HepG2 (cell line): ENCODE results near the gene POLRMT. TPM values are rescaled to one million over a fixed set of nuclear protein-coding genes. Genes with fewer than 3 reads are reported as not detected.
A peak's percentile ranks its signal among the peaks of the same experiment; 100 is the strongest.

Experiments used
- BHLHE40 ChIP-seq: IDR thresholded peaks from 2 replicates; pipeline ENCODE4 v1.6.1; 2011; ENCODE audit warnings: low read length, improper control_type of control experiment
- DNMT3B ChIP-seq: conservative IDR thresholded peaks from 2 replicates; pipeline ENCODE4 v1.6.1; 2016; ENCODE audit warnings: missing biosample characterization, control low read depth
- FOXA3 ChIP-seq: IDR thresholded peaks from 2 replicates; pipeline ENCODE4 v1.6.1; 2016; ENCODE audit warnings: missing genetic modification reagents, missing compliant biosample characterization
- FOXP1 ChIP-seq, 2 experiments: fragments of 450-650 bp in 1 of 2; IDR thresholded peaks; 2 replicates each; pipeline ENCODE4 v1.6.1; 2017 to 2018; ENCODE audit warnings: antibody characterized with exemption in 1 of 2
- GTF3A ChIP-seq: sonication (generic); formaldehyde crosslinking; conservative IDR thresholded peaks from 2 replicates; pipeline ENCODE4 v1.4.0; 2020; ENCODE audit warnings: mild to moderate bottlenecking, missing genetic modification reagents
- HHEX ChIP-seq: IDR thresholded peaks from 2 replicates; pipeline ENCODE4 v1.6.1; 2016; ENCODE audit warnings: control low read depth
- NFIC ChIP-seq: IDR thresholded peaks from 2 replicates; pipeline ENCODE4 v1.6.1; 2012; ENCODE audit warnings: mild to moderate bottlenecking, low read length, inconsistent platforms
- NONO ChIP-seq, 2 experiments: fragments of 450-650 bp in 1 of 2; sonication (generic) in 1 of 2; formaldehyde crosslinking in 1 of 2; IDR thresholded peaks in 1 of 2; conservative IDR thresholded peaks in 1 of 2; 2 replicates each; pipeline versions ENCODE4 v1.6.1 to v1.8.0; 2017 to 2022; ENCODE audit warnings: mild to moderate bottlenecking in 1 of 2, missing genetic modification reagents in 1 of 2, moderate library complexity in 1 of 2
- PPARG ChIP-seq: conservative IDR thresholded peaks from 2 replicates; pipeline ENCODE4 v1.6.1; 2016; ENCODE audit warnings: missing biosample characterization, missing genetic modification reagents
- RCOR2 ChIP-seq: IDR thresholded peaks from 2 replicates; pipeline ENCODE4 v1.6.1; 2016; ENCODE audit warnings: missing biosample characterization, missing genetic modification reagents
- RFX3 ChIP-seq: IDR thresholded peaks from 2 replicates; pipeline ENCODE4 v1.6.1; 2016; ENCODE audit warnings: missing biosample characterization, missing genetic modification reagents
- SOX6 ChIP-seq, 2 experiments: fragments of 450-650 bp in 1 of 2; sonication (generic) in 1 of 2; formaldehyde crosslinking in 1 of 2; IDR thresholded peaks; 2 replicates each; pipeline versions ENCODE4 v1.4.0 to v1.6.1; 2017 to 2020; ENCODE audit warnings: antibody characterized with exemption in 1 of 2, mild to moderate bottlenecking in 1 of 2, missing genetic modification reagents in 1 of 2
- ZNF44 ChIP-seq: sonication (generic); formaldehyde crosslinking; IDR thresholded peaks from 2 replicates; pipeline ENCODE4 v1.5.1; 2020; ENCODE audit warnings: mild to moderate bottlenecking, missing genetic modification reagents
- ZNF776 ChIP-seq: sonication (generic); formaldehyde crosslinking; IDR thresholded peaks from 2 replicates; pipeline ENCODE4 v1.4.0; 2020; ENCODE audit warnings: mild to moderate bottlenecking, missing genetic modification reagents
- ZNF781 ChIP-seq: sonication (generic); formaldehyde crosslinking; IDR thresholded peaks from 2 replicates; pipeline ENCODE4 v1.5.1; 2020; ENCODE audit warnings: borderline replicate concordance, mild to moderate bottlenecking, missing genetic modification reagents; ENCODE audit errors: not compliant biosample characterization
- polyA plus RNA-seq, 8 experiments: library from polyadenylated mRNA; depleted of rRNA in 3 of 8; stranded (reverse) in 7 of 8; unstranded in 1 of 8; fragments of >200 nt; fragmentation: Illumina TruSeq in 4 of 8; extraction: Trizol in 4 of 8; gene quantifications; 2 replicates each; pipeline versions ENCODE4 v1.2.1 to v1.2.3, GENCODE V29; 2011 to 2016; ENCODE audit warnings: low read depth in 4 of 8, missing spikeins in 1 of 8, mixed read lengths in 1 of 8; ENCODE audit not compliant: insufficient read depth in 1 of 8
- total RNA-seq, 5 experiments: library from RNA; depleted of rRNA; stranded (reverse); fragments of >200 nt; fragmentation: Illumina TruSeq; extraction: Trizol; gene quantifications; 2 replicates each; pipeline ENCODE4 v1.2.3, GENCODE V29; 2016; ENCODE audit warnings: low read depth in 1 of 5
- TF ChIP-seq, protein P1 (sequence below): sonication (generic); formaldehyde crosslinking; IDR thresholded peaks from 2 replicates; pipeline ENCODE4 v1.5.0; 2020; ENCODE audit warnings: mild to moderate bottlenecking, missing genetic modification reagents
- TF ChIP-seq, protein P2 (sequence below): sonication (generic); formaldehyde crosslinking; IDR thresholded peaks from 2 replicates; pipeline ENCODE4 v1.5.1; 2020; ENCODE audit warnings: mild to moderate bottlenecking, moderate library complexity, missing genetic modification reagents
- TF ChIP-seq, protein P3 (sequence below): sonication (generic); formaldehyde crosslinking; IDR thresholded peaks from 2 replicates; pipeline ENCODE4 v1.8.1; 2022; ENCODE audit warnings: mild to moderate bottlenecking, missing genetic modification reagents
- TF ChIP-seq, protein P4 (sequence below): sonication (generic); formaldehyde crosslinking; IDR thresholded peaks from 2 replicates; pipeline ENCODE4 v1.5.0; 2020; ENCODE audit warnings: missing genetic modification reagents, mild to moderate bottlenecking, borderline replicate concordance
- TF ChIP-seq, protein P5 (sequence below): sonication (generic); formaldehyde crosslinking; IDR thresholded peaks from 2 replicates; pipeline ENCODE4 v1.4.0; 2020; ENCODE audit warnings: missing genetic modification reagents, mild to moderate bottlenecking, borderline replicate concordance
- TF ChIP-seq, protein P6 (sequence below): sonication (generic); formaldehyde crosslinking; conservative IDR thresholded peaks from 2 replicates; pipeline ENCODE4 v1.4.0; 2020; ENCODE audit warnings: missing genetic modification reagents

The POLRMT gene
- total and polyA plus RNA-seq, 2 of the 13 experiments (the other 11 are each of a cell fraction or from before 2014, with no cell fraction given) = 78.0 to 101 TPM

DNA sequence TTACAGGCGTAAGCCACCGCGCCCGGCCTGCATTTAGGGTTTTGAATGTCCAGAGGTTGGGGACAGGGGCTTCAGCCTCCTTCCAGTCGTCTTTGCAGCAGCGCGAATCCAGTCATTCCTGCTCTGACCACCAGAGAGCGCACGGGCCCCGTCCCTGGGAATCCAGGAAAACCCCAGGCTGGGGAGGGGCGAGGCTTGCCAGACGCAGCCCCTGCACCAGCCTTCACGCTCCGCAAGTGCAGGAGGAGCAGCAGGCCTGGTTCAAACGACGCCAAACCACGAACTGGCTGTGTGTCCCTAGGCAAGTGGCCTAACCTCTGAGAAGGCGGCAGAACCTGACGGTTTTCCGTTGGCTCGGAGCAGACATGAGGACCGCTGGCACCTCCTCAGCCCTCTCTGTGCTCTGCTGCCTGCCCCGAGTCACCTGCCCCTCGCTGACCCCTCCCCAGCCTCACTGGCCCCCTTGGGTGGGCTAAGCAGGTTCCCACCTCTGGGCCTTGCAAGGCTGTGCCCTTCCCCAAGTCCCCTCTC, 31.6 kb upstream of the POLRMT start (continued):
- TF ChIP-seq BHLHE40 = peak; percentile 39; the same call in 1 of the 2 replicates
- TF ChIP-seq, protein P1, sequence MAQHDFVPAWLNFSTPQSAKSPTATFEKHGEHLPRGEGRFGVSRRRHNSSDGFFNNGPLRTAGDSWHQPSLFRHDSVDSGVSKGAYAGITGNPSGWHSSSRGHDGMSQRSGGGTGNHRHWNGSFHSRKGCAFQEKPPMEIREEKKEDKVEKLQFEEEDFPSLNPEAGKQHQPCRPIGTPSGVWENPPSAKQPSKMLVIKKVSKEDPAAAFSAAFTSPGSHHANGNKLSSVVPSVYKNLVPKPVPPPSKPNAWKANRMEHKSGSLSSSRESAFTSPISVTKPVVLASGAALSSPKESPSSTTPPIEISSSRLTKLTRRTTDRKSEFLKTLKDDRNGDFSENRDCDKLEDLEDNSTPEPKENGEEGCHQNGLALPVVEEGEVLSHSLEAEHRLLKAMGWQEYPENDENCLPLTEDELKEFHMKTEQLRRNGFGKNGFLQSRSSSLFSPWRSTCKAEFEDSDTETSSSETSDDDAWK (CRISPR knock-in tag) = no peak
- peak; percentile 40 for TF ChIP-seq FOXA3 (CRISPR knock-in tag)
- no peak for TF ChIP-seq NFIC
- no peak for TF ChIP-seq GTF3A (CRISPR knock-in tag)
- TF ChIP-seq, protein P2, sequence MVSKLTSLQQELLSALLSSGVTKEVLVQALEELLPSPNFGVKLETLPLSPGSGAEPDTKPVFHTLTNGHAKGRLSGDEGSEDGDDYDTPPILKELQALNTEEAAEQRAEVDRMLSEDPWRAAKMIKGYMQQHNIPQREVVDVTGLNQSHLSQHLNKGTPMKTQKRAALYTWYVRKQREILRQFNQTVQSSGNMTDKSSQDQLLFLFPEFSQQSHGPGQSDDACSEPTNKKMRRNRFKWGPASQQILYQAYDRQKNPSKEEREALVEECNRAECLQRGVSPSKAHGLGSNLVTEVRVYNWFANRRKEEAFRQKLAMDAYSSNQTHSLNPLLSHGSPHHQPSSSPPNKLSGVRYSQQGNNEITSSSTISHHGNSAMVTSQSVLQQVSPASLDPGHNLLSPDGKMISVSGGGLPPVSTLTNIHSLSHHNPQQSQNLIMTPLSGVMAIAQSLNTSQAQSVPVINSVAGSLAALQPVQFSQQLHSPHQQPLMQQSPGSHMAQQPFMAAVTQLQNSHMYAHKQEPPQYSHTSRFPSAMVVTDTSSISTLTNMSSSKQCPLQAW (CRISPR knock-in tag) = peak; percentile 93
- TF ChIP-seq ZNF781 (CRISPR knock-in tag) = no peak
- TF ChIP-seq RFX3 (CRISPR knock-in tag) = no peak
- TF ChIP-seq FOXP1 (IDR thresholded peaks at IDR 0.05) = no peak
- no peak for TF ChIP-seq FOXP1 (CRISPR knock-in tag; IDR thresholded peaks at IDR 0.05)
- TF ChIP-seq, protein P3, sequence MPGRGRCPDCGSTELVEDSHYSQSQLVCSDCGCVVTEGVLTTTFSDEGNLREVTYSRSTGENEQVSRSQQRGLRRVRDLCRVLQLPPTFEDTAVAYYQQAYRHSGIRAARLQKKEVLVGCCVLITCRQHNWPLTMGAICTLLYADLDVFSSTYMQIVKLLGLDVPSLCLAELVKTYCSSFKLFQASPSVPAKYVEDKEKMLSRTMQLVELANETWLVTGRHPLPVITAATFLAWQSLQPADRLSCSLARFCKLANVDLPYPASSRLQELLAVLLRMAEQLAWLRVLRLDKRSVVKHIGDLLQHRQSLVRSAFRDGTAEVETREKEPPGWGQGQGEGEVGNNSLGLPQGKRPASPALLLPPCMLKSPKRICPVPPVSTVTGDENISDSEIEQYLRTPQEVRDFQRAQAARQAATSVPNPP = no peak
- TF ChIP-seq DNMT3B = no peak
- TF ChIP-seq NONO (IDR thresholded peaks at IDR 0.05) = no peak
- TF ChIP-seq NONO (CRISPR knock-in tag; conservative IDR thresholded peaks at IDR 0.05) = 0 out of 2 replicates have a peak, but pooled peaks have one; percentile 39
- TF ChIP-seq PPARG (CRISPR knock-in tag) = peak; percentile 51; the same call in 1 of the 2 replicates
- TF ChIP-seq, protein P4, sequence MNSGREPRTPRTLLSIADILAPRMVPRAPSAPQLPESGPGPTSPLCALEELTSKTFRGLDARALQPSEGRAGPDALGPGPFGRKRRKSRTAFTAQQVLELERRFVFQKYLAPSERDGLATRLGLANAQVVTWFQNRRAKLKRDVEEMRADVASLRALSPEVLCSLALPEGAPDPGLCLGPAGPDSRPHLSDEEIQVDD = no peak
- no peak for TF ChIP-seq SOX6 (IDR thresholded peaks at IDR 0.05)
- peak; percentile 50; the same call in 1 of the 2 replicates for TF ChIP-seq SOX6 (CRISPR knock-in tag; IDR thresholded peaks at IDR 0.05)
- peak; percentile 85; the same call in 1 of the 2 replicates for TF ChIP-seq ZNF776 (CRISPR knock-in tag)
- TF ChIP-seq, protein P5, sequence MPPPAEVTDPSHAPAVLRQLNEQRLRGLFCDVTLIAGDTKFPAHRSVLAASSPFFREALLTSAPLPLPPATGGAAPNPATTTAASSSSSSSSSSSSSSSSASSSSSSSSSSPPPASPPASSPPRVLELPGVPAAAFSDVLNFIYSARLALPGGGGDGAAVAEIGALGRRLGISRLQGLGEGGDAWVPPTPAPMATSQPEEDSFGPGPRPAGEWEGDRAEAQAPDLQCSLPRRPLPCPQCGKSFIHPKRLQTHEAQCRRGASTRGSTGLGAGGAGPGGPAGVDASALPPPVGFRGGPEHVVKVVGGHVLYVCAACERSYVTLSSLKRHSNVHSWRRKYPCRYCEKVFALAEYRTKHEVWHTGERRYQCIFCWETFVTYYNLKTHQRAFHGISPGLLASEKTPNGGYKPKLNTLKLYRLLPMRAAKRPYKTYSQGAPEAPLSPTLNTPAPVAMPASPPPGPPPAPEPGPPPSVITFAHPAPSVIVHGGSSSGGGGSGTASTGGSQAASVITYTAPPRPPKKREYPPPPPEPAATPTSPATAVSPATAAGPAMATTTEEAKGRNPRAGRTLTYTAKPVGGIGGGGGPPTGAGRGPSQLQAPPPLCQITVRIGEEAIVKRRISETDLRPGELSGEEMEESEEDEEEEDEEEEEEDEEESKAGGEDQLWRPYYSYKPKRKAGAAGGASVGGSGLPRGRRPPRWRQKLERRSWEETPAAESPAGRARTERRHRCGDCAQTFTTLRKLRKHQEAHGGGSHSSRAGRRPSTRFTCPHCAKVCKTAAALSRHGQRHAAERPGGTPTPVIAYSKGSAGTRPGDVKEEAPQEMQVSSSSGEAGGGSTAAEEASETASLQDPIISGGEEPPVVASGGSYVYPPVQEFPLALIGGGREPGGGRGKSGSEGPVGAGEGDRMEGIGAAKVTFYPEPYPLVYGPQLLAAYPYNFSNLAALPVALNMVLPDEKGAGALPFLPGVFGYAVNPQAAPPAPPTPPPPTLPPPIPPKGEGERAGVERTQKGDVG (CRISPR knock-in tag) = no peak
- TF ChIP-seq, protein P6, sequence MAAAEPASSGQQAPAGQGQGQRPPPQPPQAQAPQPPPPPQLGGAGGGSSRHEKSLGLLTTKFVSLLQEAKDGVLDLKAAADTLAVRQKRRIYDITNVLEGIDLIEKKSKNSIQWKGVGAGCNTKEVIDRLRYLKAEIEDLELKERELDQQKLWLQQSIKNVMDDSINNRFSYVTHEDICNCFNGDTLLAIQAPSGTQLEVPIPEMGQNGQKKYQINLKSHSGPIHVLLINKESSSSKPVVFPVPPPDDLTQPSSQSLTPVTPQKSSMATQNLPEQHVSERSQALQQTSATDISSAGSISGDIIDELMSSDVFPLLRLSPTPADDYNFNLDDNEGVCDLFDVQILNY = no peak
- TF ChIP-seq HHEX (CRISPR knock-in tag) = no peak
- no peak for TF ChIP-seq ZNF44 (CRISPR knock-in tag)
- TF ChIP-seq RCOR2 = no peak
